Thoracic aorta (tissue), 2 donors: ENCODE measurements around the gene MSANTD7. TPM values are rescaled to one million over a fixed set of nuclear protein-coding genes. Genes with fewer than 3 reads are reported as not detected.

Experiments
- ATAC-seq: fragments of 150-250 bp; one replicate; pipeline ENCODE4 v1.8.0; 2017; ENCODE audit warnings: low read depth; ENCODE audit not compliant: insufficient number of reproducible peaks, low FRiP score
- DNase-seq: peaks from one replicate; pipeline ENCODE4 v3.0.0-alpha.2; 2020; ENCODE audit warnings: low spot score
- H3K27ac ChIP-seq, 2 donors: fragments of 200-600 bp; sonication (generic); 1 replicate in 1 of 2; 2 replicates in 1 of 2; pipeline ENCODE4 v1.5.1; 2016; ENCODE audit warnings: mild to moderate bottlenecking in 2 of 2, moderate library complexity in 2 of 2
- H3K27me3 ChIP-seq: fragments of 200-600 bp; sonication (generic); replicated peaks from 2 replicates; pipeline ENCODE4 v1.6.0; 2016; ENCODE audit warnings: mild to moderate bottlenecking; ENCODE audit not compliant: insufficient read depth
- H3K36me3 ChIP-seq: fragments of 200-600 bp; sonication (generic); one replicate; pipeline ENCODE4 v1.5.1; 2016
- H3K4me1 ChIP-seq, 2 donors: fragments of 200-600 bp; sonication (generic); 1 replicate in 1 of 2; 2 replicates in 1 of 2; pipeline versions ENCODE4 v1.5.1 to v1.6.0; 2016; ENCODE audit warnings: low read depth in 2 of 2, mild to moderate bottlenecking in 1 of 2; ENCODE audit not compliant: control insufficient read depth in 1 of 2
- H3K4me3 ChIP-seq: fragments of 200-600 bp; sonication (generic); 2 replicates; pipeline ENCODE4 v1.5.1; 2016; ENCODE audit warnings: mild to moderate bottlenecking
- H3K9me3 ChIP-seq: fragments of 200-600 bp; sonication (generic); 2 replicates; pipeline ENCODE4 v1.5.1; 2016
- CTCF ChIP-seq: fragments of 200-600 bp; sonication (generic); IDR thresholded peaks from one replicate; pipeline ENCODE4 v1.5.1; 2019; ENCODE audit warnings: antibody characterized with exemption
- total RNA-seq, 2 donors: library from RNA; depleted of rRNA; stranded (reverse); fragments of >200 nt; gene quantifications; one replicate each; pipeline versions ENCODE4 v1.1.0 to v1.2.3, GENCODE V29; 2016

Gene MSANTD7
- total RNA-seq, 2 donors from 2014 or later = 6.4 to 10.6 TPM

GRCh38 chr10:14852236-14852635, 14.1 kb downstream of the MSANTD7 start:
- no peak overlapping the region for H3K4me3 ChIP-seq
- no peaks in the 10 kb centered on the region for H3K36me3 ChIP-seq
- no peak for TF ChIP-seq CTCF
- no peaks in the 10 kb centered on the region for H3K4me1 ChIP-seq
- H3K9me3 ChIP-seq = no peaks in the 10 kb centered on the region
- no peak overlapping the region for H3K27ac ChIP-seq
- DNase-seq (no peak), ATAC-seq (no peak)
- no peaks in the 10 kb centered on the region for H3K27me3 ChIP-seq

- H3K9me3 ChIP-seq = no peaks in the 10 kb centered on the region
- H3K27me3 ChIP-seq = no peaks in the 10 kb centered on the region
- DNase-seq = no peak
- H3K36me3 ChIP-seq = no peaks in the 10 kb centered on the region
- H3K4me3 ChIP-seq = no peak overlapping the region
- no peak for TF ChIP-seq CTCF
- H3K27ac ChIP-seq = no peak overlapping the region
- H3K4me1 ChIP-seq = no peaks in the 10 kb centered on the region
- no peak for ATAC-seq
Observed at GRCh38 chr10:14855453-14855852, 17.3 kb downstream of the MSANTD7 start.

- ATAC-seq = no peak
- H3K27ac ChIP-seq = no peak overlapping the region
- H3K27me3 ChIP-seq = no peaks in the 10 kb centered on the region
- H3K4me1 ChIP-seq = no peaks in the 10 kb centered on the region
- H3K36me3 ChIP-seq = no peaks in the 10 kb centered on the region
- H3K4me3 ChIP-seq = no peak overlapping the region
- no peak for DNase-seq
- TF ChIP-seq CTCF = no peak
- no peaks in the 10 kb centered on the region for H3K9me3 ChIP-seq
Observed at GRCh38 chr10:14858338-14858960, 20.3 kb downstream of the MSANTD7 start.

- Histone ChIP-seq H3K36me3 (no peaks in the 10 kb centered on the region), H3K9me3 (no peaks in the 10 kb centered on the region), H3K27ac (no peak overlapping the region), H3K4me1 (no peaks in the 10 kb centered on the region), H3K27me3 (no peaks in the 10 kb centered on the region), H3K4me3 (no peak overlapping the region)
- no peak for TF ChIP-seq CTCF
- ATAC-seq = no peak
- no peak for DNase-seq
Observed at GRCh38 chr10:14859043-14859442, 20.9 kb downstream of the MSANTD7 start.

- no peaks in the 10 kb centered on the region for H3K4me1 ChIP-seq
- no peak overlapping the region for H3K27ac ChIP-seq
- no peak for TF ChIP-seq CTCF
- H3K4me3 ChIP-seq = no peak overlapping the region
- ATAC-seq = no peak
- DNase-seq = no peak
- H3K9me3 ChIP-seq = no peaks in the 10 kb centered on the region
- H3K27me3 ChIP-seq = no peaks in the 10 kb centered on the region
- no peaks in the 10 kb centered on the region for H3K36me3 ChIP-seq
Observed at GRCh38 chr10:14859775-14860174, 21.7 kb downstream of the MSANTD7 start.
